SU-DHL-6 (cell line): ENCODE results near the gene ZNF3.

Experiments used
- EZH2phosphoT487 ChIP-seq: fragments of 200-600 bp; sonication (generic), shearing (Covaris generic); conservative IDR thresholded peaks from 2 replicates; pipeline ENCODE4 v1.6.1; 2018; ENCODE audit warnings: mild to moderate bottlenecking, antibody characterized with exemption, low read length, moderate library complexity, mixed read lengths
- TF ChIP-seq, protein P1 (sequence below): fragments of 200-600 bp; sonication (generic); IDR thresholded peaks from one replicate; pipeline ENCODE4 v1.5.1; 2017; ENCODE audit warnings: antibody characterized with exemption, mild to moderate bottlenecking, low read length, moderate library complexity; ENCODE audit not compliant: insufficient read depth, poor library complexity, severe bottlenecking

DNA sequence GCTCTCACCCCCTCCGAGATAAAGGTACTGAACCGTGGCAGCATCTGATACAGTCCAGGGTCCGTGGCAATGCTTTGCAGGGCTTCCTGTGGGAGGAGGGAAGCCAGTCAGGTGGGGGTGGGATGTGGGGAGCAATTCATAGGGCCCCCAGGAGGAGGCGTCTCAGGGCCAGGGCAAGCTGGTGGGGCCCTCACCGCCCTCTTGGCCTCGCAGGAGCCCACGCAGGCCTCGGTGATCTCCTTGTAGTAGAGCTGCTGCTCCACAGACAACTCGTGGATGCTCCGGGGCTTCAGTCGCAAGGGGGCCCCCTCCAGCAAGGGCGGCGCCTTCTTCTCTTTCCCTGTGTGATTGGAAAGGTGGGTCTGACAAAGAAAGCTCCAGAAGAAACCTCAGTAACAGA is 30.4 kb upstream of the ZNF3 start:
- TF ChIP-seq, protein P1, sequence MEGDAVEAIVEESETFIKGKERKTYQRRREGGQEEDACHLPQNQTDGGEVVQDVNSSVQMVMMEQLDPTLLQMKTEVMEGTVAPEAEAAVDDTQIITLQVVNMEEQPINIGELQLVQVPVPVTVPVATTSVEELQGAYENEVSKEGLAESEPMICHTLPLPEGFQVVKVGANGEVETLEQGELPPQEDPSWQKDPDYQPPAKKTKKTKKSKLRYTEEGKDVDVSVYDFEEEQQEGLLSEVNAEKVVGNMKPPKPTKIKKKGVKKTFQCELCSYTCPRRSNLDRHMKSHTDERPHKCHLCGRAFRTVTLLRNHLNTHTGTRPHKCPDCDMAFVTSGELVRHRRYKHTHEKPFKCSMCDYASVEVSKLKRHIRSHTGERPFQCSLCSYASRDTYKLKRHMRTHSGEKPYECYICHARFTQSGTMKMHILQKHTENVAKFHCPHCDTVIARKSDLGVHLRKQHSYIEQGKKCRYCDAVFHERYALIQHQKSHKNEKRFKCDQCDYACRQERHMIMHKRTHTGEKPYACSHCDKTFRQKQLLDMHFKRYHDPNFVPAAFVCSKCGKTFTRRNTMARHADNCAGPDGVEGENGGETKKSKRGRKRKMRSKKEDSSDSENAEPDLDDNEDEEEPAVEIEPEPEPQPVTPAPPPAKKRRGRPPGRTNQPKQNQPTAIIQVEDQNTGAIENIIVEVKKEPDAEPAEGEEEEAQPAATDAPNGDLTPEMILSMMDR, result no peak
- TF ChIP-seq EZH2phosphoT487, result no peak
